Liver (tissue), 9 donors: ENCODE measurements around the gene TYW1. TPM values are rescaled to one million over a fixed set of nuclear protein-coding genes. Genes with fewer than 3 reads are reported as not detected.
A peak's percentile ranks its signal among the peaks of the same experiment; 100 is the strongest.
"Not testable (repeated sequence)": the region's sequence is repeated elsewhere in the genome, so short reads cannot be mapped to it uniquely, and the experiment has no call there.

Experiments used
- DNase-seq: peaks from one replicate; pipeline ENCODE4 v3.0.0-alpha.2; 2017; ENCODE audit warnings: low spot score
- H3K27ac ChIP-seq, 2 donors: one replicate each; pipeline ENCODE4 v1.7.0; 2013; ENCODE audit warnings: inconsistent platforms in 2 of 2, low read length in 2 of 2, control low read depth in 1 of 2, low read depth in 1 of 2, mild to moderate bottlenecking in 1 of 2
- H3K27me3 ChIP-seq, 4 donors: one replicate each; pipeline versions ENCODE4 v1.6.1 to v1.7.0; 2013; ENCODE audit warnings: low read length in 3 of 4, inconsistent platforms in 1 of 4, mild to moderate bottlenecking in 1 of 4, moderate library complexity in 1 of 4; ENCODE audit not compliant: control insufficient read depth in 4 of 4, insufficient read depth in 4 of 4
- H3K36me3 ChIP-seq, 4 donors: one replicate each; pipeline versions ENCODE4 v1.6.1 to v1.7.0; 2013; ENCODE audit warnings: low read length in 3 of 4, mild to moderate bottlenecking in 3 of 4, low read depth in 1 of 4, moderate library complexity in 1 of 4; ENCODE audit not compliant: control insufficient read depth in 4 of 4, insufficient read depth in 3 of 4
- H3K4me1 ChIP-seq, 4 donors: one replicate each; pipeline versions ENCODE4 v1.6.1 to v1.7.0; 2013; ENCODE audit warnings: low read length in 3 of 4, mild to moderate bottlenecking in 3 of 4, moderate library complexity in 1 of 4; ENCODE audit not compliant: control insufficient read depth in 4 of 4, insufficient read depth in 4 of 4
- H3K4me3 ChIP-seq, 3 donors: one replicate each; pipeline versions ENCODE4 v1.6.1 to v1.7.0; 2013; ENCODE audit warnings: low read length in 3 of 3, control low read depth in 1 of 3, low read depth in 1 of 3, mild to moderate bottlenecking in 1 of 3
- H3K9ac ChIP-seq, 2 donors: one replicate each; pipeline ENCODE4 v1.7.0; 2013; ENCODE audit warnings: low read length in 2 of 2, mild to moderate bottlenecking in 2 of 2, moderate library complexity in 2 of 2, control low read depth in 1 of 2, low read depth in 1 of 2
- H3K9me3 ChIP-seq, 4 donors: one replicate each; pipeline versions ENCODE4 v1.6.1 to v1.7.0; 2013; ENCODE audit warnings: low read length in 3 of 4; ENCODE audit not compliant: control insufficient read depth in 4 of 4
- CTCF ChIP-seq: fragments of 150-350 bp; IDR thresholded peaks from 2 replicates; pipeline ENCODE4 v1.5.1; 2017; ENCODE audit warnings: improper control_type of control experiment, low read depth, low read length; ENCODE audit not compliant: missing input control
- HNF4A ChIP-seq, 2 donors: conservative IDR thresholded peaks; 2 replicates each; pipeline ENCODE4 v1.6.1; 2016; ENCODE audit warnings: antibody characterized with exemption in 2 of 2, mild to moderate bottlenecking in 2 of 2
- MAX ChIP-seq: IDR thresholded peaks from 2 replicates; pipeline ENCODE4 v1.6.1; 2016; ENCODE audit warnings: antibody characterized with exemption
- RXRA ChIP-seq, 2 donors: IDR thresholded peaks; 2 replicates each; pipeline ENCODE4 v1.6.1; 2017 to 2018; ENCODE audit warnings: antibody characterized with exemption in 2 of 2, mild to moderate bottlenecking in 1 of 2
- WGBS: extraction: QIAGEN DNeasy Blood & Tissue Kit; methylation state at CpG from one replicate; pipeline ENCODE4 v1.1.7; 2013; 5-methylcytosine and 5-hydroxymethylcytosine counted together
- polyA plus RNA-seq, 2 donors: library from polyadenylated mRNA; stranded (reverse) in 1 of 2; unstranded in 1 of 2; fragments of 200-250 nt in 1 of 2; fragments of >200 nt in 1 of 2; fragmentation: Nextera tagmentation in 1 of 2; extraction: Ambion mirVana in 1 of 2; gene quantifications; one replicate each; pipeline versions ENCODE4 v1.2.1 to v1.2.3, GENCODE V29; 2013 to 2015
- total RNA-seq, 2 donors: library from RNA; depleted of rRNA; stranded (reverse); fragments of >200 nt; gene quantifications; one replicate each; pipeline ENCODE4 v1.2.3, GENCODE V29; 2014
- donor health status: healthy.
- donor health status: healthy.
- donor health status: healthy.
- donor health status: healthy.
- donor health status: healthy.

Gene TYW1
- total and polyA plus RNA-seq, 4 donors, result 6.7 to 16.6 (median 9.9) TPM

- not testable (repeated sequence) for H3K4me3 ChIP-seq, H3K4me1 ChIP-seq, H3K27ac ChIP-seq, H3K9me3 ChIP-seq, DNase-seq, H3K9ac ChIP-seq, H3K27me3 ChIP-seq, H3K36me3 ChIP-seq
- 93% methylated on average over 2 of the region's 2 CpGs for WGBS
Observed at GRCh38 chr7:66979013-66979412, 17.6 kb upstream of the TYW1 start.

GRCh38 chr7:66980336-66980735, 16.3 kb upstream of the TYW1 start:
- H3K4me1 ChIP-seq, H3K9ac ChIP-seq, DNase-seq, H3K27me3 ChIP-seq, H3K9me3 ChIP-seq, H3K27ac ChIP-seq, H3K4me3 ChIP-seq, H3K36me3 ChIP-seq: not testable (repeated sequence)
- 95% methylated on average over 1 of the region's 1 CpG for WGBS

- H3K27me3 ChIP-seq, H3K27ac ChIP-seq, H3K9me3 ChIP-seq, H3K4me3 ChIP-seq, H3K9ac ChIP-seq, DNase-seq, H3K4me1 ChIP-seq: not testable (repeated sequence)
- peaks cover 6 to 32% (median 14%) of the 10 kb centered on the region in 4 donors for H3K36me3 ChIP-seq
- 100% methylated on average over 3 of the region's 3 CpGs for WGBS
Observed at GRCh38 chr7:66989552-66989951, 7.1 kb upstream of the TYW1 start.

- not testable (repeated sequence) for H3K9me3 ChIP-seq, H3K4me1 ChIP-seq, DNase-seq, H3K27ac ChIP-seq, H3K9ac ChIP-seq, H3K27me3 ChIP-seq, H3K4me3 ChIP-seq
- WGBS, result 72% methylated on average over 5 of the region's 5 CpGs
- peaks cover 4 to 17% (median 8%) of the 10 kb centered on the region in 4 donors for H3K36me3 ChIP-seq
Observed at GRCh38 chr7:66994051-66994450, 2.6 kb upstream of the TYW1 start.

GRCh38 chr7:66994691-66995049, 2.0 kb upstream of the TYW1 start:
- Histone ChIP-seq H3K36me3 (peaks cover 5 to 17% (median 8%) of the 10 kb centered on the region in 4 donors), H3K9ac (peak overlapping the region; percentile 80 to 89), H3K4me3 (peak overlapping the region; percentile 66 to 74 (median 67)), H3K27ac (peak overlapping the region; percentile 89 to 96)
- WGBS, result under 1% methylated on average over 9 of the region's 9 CpGs
- H3K27me3 ChIP-seq, H3K9me3 ChIP-seq, H3K4me1 ChIP-seq: not testable (repeated sequence)
- DNase-seq, result peak; percentile 38
- TF ChIP-seq RXRA (IDR thresholded peaks at IDR 0.05), result peak in 1 of 2 donors; percentile 22
- TF ChIP-seq CTCF, result peak; percentile 9
- peak; percentile 3 for TF ChIP-seq MAX
- peak in 1 of 2 donors; percentile 22 for TF ChIP-seq HNF4A (conservative IDR thresholded peaks at IDR 0.05)
